ENCODE results near the gene CSH1. TPM values are rescaled to one million over a fixed set of nuclear protein-coding genes. Genes with fewer than 3 reads are reported as not detected.
"Not testable (repeated sequence)": the region's sequence is repeated elsewhere in the genome, so short reads cannot be mapped to it uniquely, and the experiment has no call there.

Gene CSH1
- total RNA-seq, 1 experiment from 2014 or later, result not detected

GRCh38 chr17:63869491-63870291 lies 26.7 kb downstream of the CSH1 start:
- not testable (repeated sequence) for DNase-seq (ENCODE audit: low read depth)

- not testable (repeated sequence) for DNase-seq (ENCODE audit: low read depth)
Measured at GRCh38 chr17:63866625-63867024, 29.7 kb downstream of the CSH1 start.

GRCh38 chr17:63859257-63859656 lies 37.1 kb downstream of the CSH1 start:
- no peak for DNase-seq (ENCODE audit: low read depth)

GRCh38 chr17:63856425-63856824 lies 39.9 kb downstream of the CSH1 start:
- DNase-seq (ENCODE audit: low read depth), result not testable (repeated sequence)

- no peak for DNase-seq (ENCODE audit: low read depth)
Measured at GRCh38 chr17:63855185-63855584, 41.2 kb downstream of the CSH1 start.

- DNase-seq (ENCODE audit: low read depth), result no peak
Measured at GRCh38 chr17:63854709-63855108, 41.7 kb downstream of the CSH1 start.

GRCh38 chr17:63853260-63853659 lies 43.1 kb downstream of the CSH1 start:
- DNase-seq (ENCODE audit: low read depth), result no peak

- DNase-seq (ENCODE audit: low read depth), result no peak
Measured at GRCh38 chr17:63850401-63850800, 46.0 kb downstream of the CSH1 start.

GRCh38 chr17:63848834-63849689 lies 47.3 kb downstream of the CSH1 start:
- peak; percentile 64 for DNase-seq (ENCODE audit: low read depth)

- no peak for DNase-seq (ENCODE audit: low read depth)
Measured at GRCh38 chr17:63847525-63848249, 48.7 kb downstream of the CSH1 start.

GRCh38 chr17:63845509-63845908 lies 50.9 kb downstream of the CSH1 start:
- DNase-seq (ENCODE audit: low read depth), result no peak

Other genes with a start within 250 kb of the CSH1 start
- 32.3 and 41.7 TPM in 2 replicates for gene LIMD2, start 196.4 kb downstream of the CSH1 start, total RNA-seq (2014; rRNA removed; shearing (Covaris generic))
- gene STRADA, start 154.8 kb downstream of the CSH1 start, total RNA-seq (2014; rRNA removed; shearing (Covaris generic)), result 10.9 and 18.7 TPM in 2 replicates
- 94.1 and 117 TPM in 2 replicates for gene CCDC47, start 123.0 kb downstream of the CSH1 start, total RNA-seq (2014; rRNA removed; shearing (Covaris generic))
- 43.3 and 48.5 TPM in 2 replicates for gene DDX42, start 122.4 kb downstream of the CSH1 start, total RNA-seq (2014; rRNA removed; shearing (Covaris generic))
- gene PSMC5, start 69.1 kb downstream of the CSH1 start, total RNA-seq (2014; rRNA removed; shearing (Covaris generic)), result 75.3 and 98.5 TPM in 2 replicates
- gene FTSJ3, start 68.9 kb downstream of the CSH1 start, total RNA-seq (2014; rRNA removed; shearing (Covaris generic)), result 91.3 and 116 TPM in 2 replicates
- gene SMARCD2, start 53.9 kb downstream of the CSH1 start, total RNA-seq (2014; rRNA removed; shearing (Covaris generic)), result 69.4 and 73.5 TPM in 2 replicates
- not detected in 2 replicates for gene CSH2, start 22.9 kb downstream of the CSH1 start, total RNA-seq (2014; rRNA removed; shearing (Covaris generic))
- gene GH2, start 14.6 kb downstream of the CSH1 start, total RNA-seq (2014; rRNA removed; shearing (Covaris generic)), result not detected in 2 replicates
- not detected in 2 replicates for gene CSHL1, start 14.7 kb upstream of the CSH1 start, total RNA-seq (2014; rRNA removed; shearing (Covaris generic))
- gene GH1, start 22.3 kb upstream of the CSH1 start, total RNA-seq (2014; rRNA removed; shearing (Covaris generic)), result not detected in 2 replicates
- gene CD79B, start 35.8 kb upstream of the CSH1 start, total RNA-seq (2014; rRNA removed; shearing (Covaris generic)), result 2.6 TPM in 1 of 2 replicates, not detected in the other
- 0.06 TPM in 1 of 2 replicates, not detected in the other for gene SCN4A, start 76.3 kb upstream of the CSH1 start, total RNA-seq (2014; rRNA removed; shearing (Covaris generic))
- 0.17 and 1.1 TPM in 2 replicates for gene PRR29, start 101.8 kb upstream of the CSH1 start, total RNA-seq (2014; rRNA removed; shearing (Covaris generic))
- 5.0 and 7.7 TPM in 2 replicates for gene ICAM2, start 124.1 kb upstream of the CSH1 start, total RNA-seq (2014; rRNA removed; shearing (Covaris generic))
- 5.2 and 13.5 TPM in 2 replicates for gene ERN1, start 233.6 kb upstream of the CSH1 start, total RNA-seq (2014; rRNA removed; shearing (Covaris generic))